B cell (primary cell): ENCODE measurements around the gene UGT1A9. TPM values are rescaled to one million over a fixed set of nuclear protein-coding genes. Genes with fewer than 3 reads are reported as not detected.
"Not testable (repeated sequence)": the region's sequence is repeated elsewhere in the genome, so short reads cannot be mapped to it uniquely, and the experiment has no call there.

ENCODE experiments used
- ATAC-seq: fragments of 200-7000 bp; cut with Tn5 transposase; one replicate; pipeline ENCODE4 v1.10.0; 2021; ENCODE audit warnings: low read depth, mild to moderate bottlenecking, moderate number of reproducible peaks, moderate library complexity
- CTCF ChIA-PET: fragments of 350-600 bp; sonication (Branson Sonifier 250); formaldehyde crosslinking; loops from one replicate; lab custom pipeline; 2021; ENCODE audit warnings: antibody characterized with exemption, inconsistent platforms; lab: Charles Lee
- POLR2A ChIA-PET: fragments of 350-600 bp; sonication (Branson Sonifier 250); formaldehyde crosslinking; loops from one replicate; lab custom pipeline; 2021; ENCODE audit warnings: antibody characterized with exemption; lab: Charles Lee
- DNase-seq: peaks from one replicate; pipeline ENCODE4 v3.0.0; 2013
- H2AFZ ChIP-seq: 2 replicates; pipeline ENCODE4 v1.6.1; 2012; ENCODE audit warnings: mild to moderate bottlenecking, low read depth, low read length; ENCODE audit not compliant: insufficient read depth, poor library complexity, severe bottlenecking
- H3K27ac ChIP-seq, 2 donors: 1 replicate in 1 of 2; 2 replicates in 1 of 2; pipeline ENCODE4 v1.5.1; 2012 to 2013; ENCODE audit warnings: low read length in 2 of 2, mild to moderate bottlenecking in 2 of 2, moderate library complexity in 1 of 2
- H3K27me3 ChIP-seq, 4 experiments: fragments of 200-600 bp in 1 of 4; sonication (generic) in 1 of 4; replicated peaks in 1 of 4; 1 replicate in 2 of 4; 2 replicates in 2 of 4; pipeline versions ENCODE4 v1.6.1 to v1.7.0; 2013 to 2016; ENCODE audit warnings: low read length in 3 of 4, mild to moderate bottlenecking in 2 of 4, mixed read lengths in 1 of 4, moderate library complexity in 1 of 4; ENCODE audit not compliant: insufficient read depth in 4 of 4, control insufficient read depth in 3 of 4; ENCODE audit errors: control extremely low read depth in 1 of 4
- H3K36me3 ChIP-seq, 2 experiments: replicated peaks in 1 of 2; 1 replicate in 1 of 2; 2 replicates in 1 of 2; pipeline versions ENCODE4 v1.6.1 to v1.7.1; 2013; ENCODE audit warnings: low read length in 1 of 2; ENCODE audit not compliant: insufficient read depth in 2 of 2, control insufficient read depth in 1 of 2; ENCODE audit errors: control extremely low read depth in 1 of 2, extremely low read depth in 1 of 2
- H3K4me1 ChIP-seq, 2 donors: fragments of 200-600 bp in 1 of 2; sonication (generic) in 1 of 2; 1 replicate in 1 of 2; 2 replicates in 1 of 2; pipeline versions ENCODE4 v1.5.1 to v1.6.1; 2013 to 2017; ENCODE audit warnings: low read length in 2 of 2; ENCODE audit not compliant: control insufficient read depth in 2 of 2, insufficient read depth in 2 of 2
- H3K4me2 ChIP-seq: replicated peaks from 2 replicates; pipeline ENCODE3; 2012; ENCODE audit warnings: mild to moderate bottlenecking, low read depth, low read length; ENCODE audit not compliant: poor library complexity, severe bottlenecking
- H3K4me3 ChIP-seq, 5 experiments: fragments of 200-600 bp in 1 of 5; sonication (generic) in 1 of 5; 1 replicate in 3 of 5; 2 replicates in 2 of 5; pipeline versions ENCODE4 v1.5.1 to v1.7.0; 2011 to 2016; ENCODE audit warnings: low read length in 4 of 5, mild to moderate bottlenecking in 4 of 5, low read depth in 2 of 5, control low read depth in 1 of 5, moderate library complexity in 1 of 5; ENCODE audit not compliant: insufficient read depth in 1 of 5; ENCODE audit errors: control extremely low read depth in 1 of 5, extremely low read depth in 1 of 5
- H3K79me2 ChIP-seq: fragments of 200-600 bp; sonication (generic); one replicate; pipeline ENCODE4 v1.6.0; 2016; ENCODE audit warnings: low read length; ENCODE audit not compliant: control insufficient read depth, insufficient read depth
- H3K9ac ChIP-seq: fragments of 200-600 bp; sonication (generic); 2 replicates; pipeline ENCODE4 v1.6.1; 2017; ENCODE audit warnings: mild to moderate bottlenecking, low read length, moderate library complexity
- H3K9me3 ChIP-seq, 3 donors: one replicate each; pipeline versions ENCODE4 v1.6.1 to v1.7.1; 2013; ENCODE audit warnings: low read length in 2 of 3; ENCODE audit not compliant: control insufficient read depth in 2 of 3, insufficient read depth in 1 of 3; ENCODE audit errors: control extremely low read depth in 1 of 3
- H4K20me1 ChIP-seq: 2 replicates; pipeline ENCODE4 v1.6.0; 2012; ENCODE audit warnings: mild to moderate bottlenecking, low read length; ENCODE audit not compliant: insufficient read depth, control insufficient read depth, poor library complexity, severe bottlenecking
- H3K27ac Mint-ChIP-seq: one replicate; pipeline ENCODE4 v1.8.0; 2021; ENCODE audit warnings: mixed read lengths
- H3K27me3 Mint-ChIP-seq: one replicate; pipeline ENCODE4 v1.8.0; 2021; ENCODE audit warnings: mixed read lengths
- H3K4me1 Mint-ChIP-seq: one replicate; pipeline ENCODE4 v1.8.0; 2021; ENCODE audit warnings: mixed read lengths
- H3K4me3 Mint-ChIP-seq: one replicate; pipeline ENCODE4 v1.8.0; 2021; ENCODE audit warnings: mixed read lengths
- H3K9me3 Mint-ChIP-seq: one replicate; pipeline ENCODE4 v1.8.0; 2022; ENCODE audit warnings: mixed read lengths; ENCODE audit not compliant: insufficient read depth
- CTCF ChIP-seq: fragments of 200-600 bp; IDR thresholded peaks from one replicate; pipeline ENCODE4 v1.8.0; 2022; ENCODE audit warnings: antibody characterized with exemption, mild to moderate bottlenecking
- EZH2 ChIP-seq: IDR thresholded peaks from 2 replicates; pipeline ENCODE4 v1.6.1; 2012; ENCODE audit warnings: borderline replicate concordance, low read depth, mild to moderate bottlenecking, moderate library complexity, low read length; ENCODE audit not compliant: insufficient read depth, poor library complexity, severe bottlenecking
- WGBS: methylation state at CpG from one replicate; pipeline ENCODE4 v1.1.5; 2013; ENCODE audit warnings: missing lambda C conversion rate; ENCODE audit not compliant: insufficient coverage; 5-methylcytosine and 5-hydroxymethylcytosine counted together
- intact Hi-C: fragments of 100-400 bp; cut with micrococcal nuclease; formaldehyde crosslinking; loops from one replicate; pipeline ENCODE4 v1.10.0; 2022
- polyA plus RNA-seq: library from polyadenylated mRNA; depleted of rRNA; stranded (reverse); fragments of >200 nt; gene quantifications from 2 replicates; pipeline ENCODE4 v1.2.3, GENCODE V29; 2012
- total RNA-seq, 2 donors: library from RNA; stranded (reverse); fragments of 120-200 nt in 1 of 2; gene quantifications; 1 replicate in 1 of 2; 2 replicates in 1 of 2; pipeline versions ENCODE4 v1.2.3 to v1.2.4, GENCODE V29; 2013 to 2022

Gene UGT1A9
- total and polyA plus RNA-seq, 2 donors (not counting 1 experiment from before 2014, with no cell fraction given): not detected

GRCh38 chr2:233746475-233747282 lies 75.0 kb downstream of the UGT1A9 start:
- Histone ChIP-seq H3K27me3 (peaks cover 0 to 3% (median 0%) of the 10 kb centered on the region in 4 experiments), H3K4me1 (no peaks in the 10 kb centered on the region), H3K79me2 (no peaks in the 10 kb centered on the region), H3K9ac (no peak overlapping the region), H2AFZ (no peak overlapping the region), H3K9me3 (peaks cover 1 to 14% (median 8%) of the 10 kb centered on the region in 3 donors), H3K36me3 (no peaks in the 10 kb centered on the region), H3K4me2 (no peak overlapping the region), H3K27ac (no peak overlapping the region), H3K4me3 (no peak overlapping the region), H4K20me1 (no peaks in the 10 kb centered on the region)
- no peak for DNase-seq
- no peak overlapping the region for H3K27ac Mint-ChIP-seq
- peaks cover 40% of the 10 kb centered on the region for H3K27me3 Mint-ChIP-seq
- H3K4me3 Mint-ChIP-seq: no peak overlapping the region
- no peak for TF ChIP-seq CTCF
- no peak for TF ChIP-seq EZH2
- intact Hi-C loops: no loop called here
- H3K4me1 Mint-ChIP-seq: no peaks in the 10 kb centered on the region
- ChIA-PET CTCF (no interaction called here), POLR2A (no interaction called here)
- peaks cover 4% of the 10 kb centered on the region for H3K9me3 Mint-ChIP-seq
- no peak for ATAC-seq
- WGBS: 87% methylated on average over 7 of the region's 10 CpGs

- intact Hi-C loops: no loop called here
- H3K4me3 ChIP-seq: no peak overlapping the region
- POLR2A ChIA-PET: no interaction called here
- peaks cover 1 to 14% (median 8%) of the 10 kb centered on the region in 3 donors for H3K9me3 ChIP-seq
- H3K4me1 Mint-ChIP-seq: no peaks in the 10 kb centered on the region
- CTCF ChIA-PET: no interaction called here
- no peaks in the 10 kb centered on the region for H4K20me1 ChIP-seq
- TF ChIP-seq CTCF: no peak
- no peak overlapping the region for H3K9ac ChIP-seq
- ATAC-seq (no peak), DNase-seq (no peak)
- no peaks in the 10 kb centered on the region for H3K79me2 ChIP-seq
- H3K27ac ChIP-seq: no peak overlapping the region
- peaks cover 0 to 3% (median 0%) of the 10 kb centered on the region in 4 experiments for H3K27me3 ChIP-seq
- WGBS: 92% methylated on average over 6 of the region's 6 CpGs
- no peak overlapping the region for H2AFZ ChIP-seq
- H3K9me3 Mint-ChIP-seq: peaks cover 4% of the 10 kb centered on the region
- H3K4me2 ChIP-seq: no peak overlapping the region
- no peak overlapping the region for H3K4me3 Mint-ChIP-seq
- peaks cover 35% of the 10 kb centered on the region for H3K27me3 Mint-ChIP-seq
- H3K27ac Mint-ChIP-seq: no peak overlapping the region
- H3K4me1 ChIP-seq: no peaks in the 10 kb centered on the region
- no peaks in the 10 kb centered on the region for H3K36me3 ChIP-seq
These were observed 75.5 kb downstream of the UGT1A9 start for GRCh38 chr2:233747283-233747544.

- H3K79me2 ChIP-seq, ATAC-seq, H3K27me3 ChIP-seq, H3K4me2 ChIP-seq, H3K4me1 Mint-ChIP-seq, H3K4me1 ChIP-seq, H3K9ac ChIP-seq, CTCF ChIA-PET, H2AFZ ChIP-seq, H3K9me3 Mint-ChIP-seq, H4K20me1 ChIP-seq, intact Hi-C loops, H3K4me3 ChIP-seq, H3K27ac Mint-ChIP-seq, H3K27ac ChIP-seq, H3K36me3 ChIP-seq, DNase-seq, H3K4me3 Mint-ChIP-seq, POLR2A ChIA-PET: not testable (repeated sequence)
- H3K9me3 ChIP-seq: peaks cover 1 to 16% (median 8%) of the 10 kb centered on the region in 3 donors
- WGBS: 100% methylated on average over 1 of the region's 2 CpGs
- peaks cover 36% of the 10 kb centered on the region for H3K27me3 Mint-ChIP-seq
These were observed 79.0 kb downstream of the UGT1A9 start for GRCh38 chr2:233750689-233751088.
